Stimulated activated CD4-positive, alpha-beta T cell treated with anti-CD3 and anti-CD28 coated beads, Interleukin-2, amount 100 ng/mL, for 24 hours (primary cell): ENCODE measurements around the gene ACTBL2.
"Not testable (repeated sequence)": the region's sequence is repeated elsewhere in the genome, so short reads cannot be mapped to it uniquely, and the experiment has no call there.

ENCODE experiments used
- DNase-seq, 2 donors: peaks; one replicate each; pipeline ENCODE4 v3.0.0-alpha.2; 2020

ACTBL2 gene

GRCh38 chr5:57482671-57483106 lies at the start of gene ACTBL2:
Gene ACTBL2 (minus strand): TSS chr5:57482811. CDS start chr5:57482707, 104 bp downstream.
- no peak for DNase-seq

DNA sequence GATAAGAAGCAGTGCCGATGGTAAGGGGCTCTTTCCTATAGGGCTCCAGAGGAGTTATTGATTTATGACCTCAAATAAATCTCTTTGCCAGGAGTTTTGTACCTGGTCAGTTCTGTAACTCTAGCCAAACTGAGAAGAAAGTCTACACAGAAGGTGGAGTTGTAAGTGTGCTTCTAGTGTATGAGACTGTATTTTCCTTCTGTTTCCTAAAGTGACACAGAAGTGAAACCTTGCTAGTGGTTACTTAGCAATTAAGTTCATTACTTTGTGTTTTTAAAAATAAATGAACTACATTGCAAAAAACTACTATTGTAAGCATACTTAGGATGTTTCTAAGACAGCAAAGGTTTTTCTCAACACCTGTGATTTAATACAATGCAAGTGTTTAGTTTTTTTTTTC lies 48.7 kb upstream of the ACTBL2 start:
- no peak for DNase-seq

DNA sequence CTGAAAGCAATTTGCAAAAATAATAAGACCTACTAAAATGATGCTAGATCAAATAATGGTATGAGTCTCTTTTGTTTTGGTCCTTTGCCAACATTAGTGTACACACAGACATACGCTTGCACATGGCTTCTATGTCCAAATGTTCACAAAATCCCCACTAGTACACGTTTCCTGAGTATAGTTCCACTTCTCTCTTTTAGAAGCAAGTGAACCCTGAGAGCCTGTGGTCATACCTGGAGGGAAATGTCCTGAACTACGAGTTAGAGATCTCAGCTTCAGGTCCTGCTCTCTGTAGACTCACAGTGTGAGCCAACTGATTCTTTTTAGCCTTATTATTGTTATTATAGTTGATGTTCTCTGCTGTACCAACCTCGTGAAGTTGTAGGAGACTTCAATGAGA lies 47.3 kb upstream of the ACTBL2 start:
- no peak for DNase-seq

GRCh38 chr5:57527870-57528269 lies 45.3 kb upstream of the ACTBL2 start:
- no peak for DNase-seq

GRCh38 chr5:57524348-57525060 lies 41.9 kb upstream of the ACTBL2 start:
- DNase-seq = no peak

DNA sequence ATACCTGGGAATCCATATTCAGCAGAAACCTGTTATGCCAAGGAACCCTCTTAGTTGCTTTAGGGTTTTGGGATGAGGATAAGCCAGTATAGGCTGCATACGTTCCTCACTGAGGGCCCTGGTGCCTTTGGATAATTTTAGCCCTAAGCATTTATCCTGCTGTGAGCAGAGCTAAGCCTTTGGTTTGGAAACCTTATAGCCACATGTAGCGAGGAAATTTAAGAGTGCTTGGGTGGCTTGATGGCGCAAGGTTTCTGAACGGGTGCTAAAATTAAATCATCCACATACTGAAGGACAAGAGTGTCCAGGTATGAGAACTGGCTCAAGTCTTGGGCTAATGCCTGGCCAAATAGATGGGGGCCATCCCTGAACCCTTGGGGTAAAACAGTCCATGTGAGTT lies 39.9 kb upstream of the ACTBL2 start:
- not testable (repeated sequence) for DNase-seq

- not testable (repeated sequence) for DNase-seq
These were observed 35.8 kb upstream of the ACTBL2 start for GRCh38 chr5:57518415-57518814.

DNA sequence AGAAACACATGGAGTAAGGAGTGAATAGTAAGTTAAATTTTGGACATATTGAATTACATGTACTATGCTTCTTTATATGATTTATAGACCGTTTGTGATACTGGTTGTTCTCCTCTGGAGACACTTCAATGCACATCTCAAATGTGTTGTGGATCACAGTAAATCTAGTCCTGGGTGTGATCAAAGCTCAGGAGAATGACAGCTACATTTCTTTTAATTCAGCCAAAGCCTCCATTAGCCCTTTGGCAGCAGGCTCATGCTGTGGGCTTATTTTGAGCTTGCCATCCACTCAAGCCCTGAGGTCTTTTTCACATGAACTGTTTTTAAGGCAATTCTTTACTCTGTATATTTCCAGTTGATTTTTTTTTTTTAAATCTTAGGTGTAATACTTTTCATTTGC lies 34.6 kb upstream of the ACTBL2 start:
- no peak for DNase-seq

GRCh38 chr5:57513785-57514184 lies 31.2 kb upstream of the ACTBL2 start:
- no peak for DNase-seq

DNA sequence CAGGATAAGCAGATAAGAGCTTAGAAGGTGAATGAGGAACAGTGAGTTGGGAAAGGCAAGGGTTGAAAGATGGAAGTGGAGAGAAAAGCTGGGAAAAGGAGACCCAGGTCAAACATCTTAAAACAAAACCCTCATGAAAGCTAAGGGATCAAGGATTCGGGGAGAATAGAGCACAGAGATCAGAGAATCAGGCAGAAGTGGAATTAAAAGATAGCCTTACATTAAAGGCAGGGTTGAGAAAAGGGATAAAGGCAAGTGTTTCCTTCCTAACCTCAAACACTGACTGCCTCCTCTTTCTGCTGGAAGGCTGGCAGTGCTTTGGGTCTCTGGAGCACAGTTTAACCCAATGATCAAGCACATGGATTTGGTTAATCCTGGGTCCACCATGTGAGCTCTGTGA lies 28.7 kb upstream of the ACTBL2 start:
- DNase-seq = no peak

DNA sequence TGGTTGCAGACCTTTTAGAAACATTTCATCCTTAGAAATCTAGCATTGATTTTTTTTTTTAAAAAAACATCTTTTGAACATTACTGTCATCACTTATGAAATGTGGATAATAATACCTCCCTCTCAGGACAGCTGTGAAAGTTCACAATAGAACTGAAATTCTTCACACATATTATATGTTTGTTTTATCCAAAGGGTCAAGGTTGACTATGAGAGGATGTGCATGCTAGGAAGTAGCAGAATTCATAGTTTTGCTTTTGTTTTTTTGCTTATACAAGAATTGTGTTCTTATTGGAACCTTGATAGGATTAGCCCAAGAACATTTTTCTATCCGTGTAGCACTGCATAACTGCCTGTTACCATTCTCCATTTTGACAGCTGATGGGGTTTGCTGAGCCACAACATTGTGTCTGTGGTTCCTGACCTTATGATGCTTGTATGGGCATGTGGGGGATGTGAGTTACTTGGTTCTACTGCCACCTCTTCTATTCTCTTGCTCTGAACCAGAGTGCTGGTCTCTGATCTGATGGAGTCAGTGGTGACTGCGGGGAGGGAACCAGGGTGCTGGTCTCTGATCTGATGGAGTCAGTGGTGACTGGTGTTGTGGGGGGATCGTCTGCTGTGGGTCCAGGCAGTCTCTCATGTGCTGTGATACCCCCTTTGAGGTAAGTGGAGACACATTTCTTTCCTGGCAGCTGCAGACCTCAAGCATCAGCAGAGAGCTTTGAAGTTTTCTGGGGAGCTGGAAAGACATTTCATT lies 27.1 kb upstream of the ACTBL2 start:
- no peak for DNase-seq

GRCh38 chr5:57508211-57508610 lies 25.6 kb upstream of the ACTBL2 start:
- DNase-seq = no peak

GRCh38 chr5:57505272-57506200 lies 22.9 kb upstream of the ACTBL2 start:
- no peak for DNase-seq

- DNase-seq = no peak
These were observed 21.7 kb upstream of the ACTBL2 start for GRCh38 chr5:57504357-57504756.

DNA sequence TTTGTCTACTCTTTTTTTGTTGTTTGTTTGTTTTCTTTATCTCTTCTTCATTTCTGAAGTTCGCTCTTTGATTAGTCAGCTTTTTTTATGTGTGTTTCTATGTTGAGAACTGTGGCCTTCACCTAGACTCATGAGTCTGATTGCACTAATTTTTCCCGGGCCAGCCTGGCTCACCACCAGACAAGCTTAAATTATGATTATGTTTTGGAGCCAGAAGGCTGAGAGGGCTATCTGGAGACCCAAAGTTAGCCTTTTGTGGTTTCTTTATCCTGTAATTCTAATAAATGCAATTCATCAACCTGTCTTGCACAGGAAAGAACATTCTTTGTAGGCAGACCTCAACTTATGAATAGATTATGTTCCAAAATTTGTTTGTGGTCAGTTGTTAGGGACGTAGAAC lies 20.8 kb upstream of the ACTBL2 start:
- no peak for DNase-seq

- no peak for DNase-seq
These were observed 19.0 kb upstream of the ACTBL2 start for GRCh38 chr5:57501414-57502201.

- DNase-seq = peak in 1 of 2 donors; percentile 11
These were observed 16.8 kb upstream of the ACTBL2 start for GRCh38 chr5:57499262-57500050.

DNA sequence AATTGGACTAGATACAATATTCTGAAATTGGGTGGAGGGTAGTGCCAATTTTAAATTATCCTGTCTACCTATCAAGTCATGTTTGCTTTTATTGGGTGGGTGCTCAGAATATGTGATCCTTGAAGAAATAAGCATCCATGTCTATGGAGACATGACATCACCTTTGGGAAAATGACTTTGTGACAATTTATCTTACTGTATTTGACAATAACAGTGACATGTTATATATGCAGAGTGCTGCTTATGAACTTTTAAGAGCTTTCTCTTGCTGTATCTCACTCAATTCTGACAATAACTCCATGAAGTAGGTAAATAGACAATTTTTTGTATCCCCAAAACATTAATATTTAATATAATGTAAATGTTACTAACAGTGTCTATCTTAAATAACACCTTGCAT lies 15.1 kb upstream of the ACTBL2 start:
- no peak for DNase-seq

DNA sequence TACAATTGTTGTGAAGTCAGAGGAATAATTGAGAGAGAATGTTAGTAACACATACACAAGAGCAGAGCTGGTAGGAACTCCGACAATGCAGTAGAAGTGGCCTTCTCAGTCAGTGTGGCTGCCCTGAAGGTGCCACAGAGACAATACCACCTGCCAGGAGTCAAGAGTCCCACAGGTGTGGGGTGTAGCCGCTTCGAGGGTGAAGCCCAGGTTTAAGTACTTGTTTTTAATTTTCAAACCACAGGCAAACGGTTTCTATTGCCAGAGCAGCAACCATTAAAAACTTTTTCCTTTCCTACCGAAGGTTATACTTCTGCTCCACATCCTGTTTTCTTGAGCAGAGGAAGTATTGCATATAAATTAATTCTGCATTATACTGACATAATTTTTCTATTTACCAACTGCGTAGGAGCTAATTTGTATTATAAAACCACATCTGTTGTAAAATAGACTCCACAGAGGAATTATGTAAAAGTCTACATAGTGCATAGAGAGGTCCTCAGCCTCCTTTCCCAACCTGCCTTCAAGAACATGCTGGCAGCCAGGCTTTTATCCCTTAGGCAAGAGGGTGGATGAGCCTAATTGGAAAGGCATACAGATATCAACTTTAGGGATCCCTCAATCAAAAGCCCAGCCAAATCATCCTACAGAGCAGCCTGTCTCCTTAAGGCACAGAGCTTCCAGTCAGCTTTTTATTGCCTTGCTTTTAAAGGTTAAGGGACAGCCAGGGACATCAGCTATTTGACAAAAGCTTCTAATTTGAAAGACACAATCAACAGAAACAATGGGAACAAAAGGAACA lies 12.9 kb upstream of the ACTBL2 start:
- peak in 1 of 2 donors; percentile 18 for DNase-seq
